WTC11 (cell line): ENCODE results near the gene TTC7B. TPM values are rescaled to one million over a fixed set of nuclear protein-coding genes. Genes with fewer than 3 reads are reported as not detected.

ENCODE experiments used
- ATAC-seq: fragments of 200-7000 bp; cut with Tn5 transposase; 2 replicates; pipeline ENCODE4 v1.10.0; 2021; ENCODE audit warnings: mild to moderate bottlenecking, moderate library complexity
- CTCF ChIA-PET: fragments of 300-600 bp; sonication (Branson Sonifier 250); formaldehyde crosslinking; loops from one replicate; lab custom pipeline; 2021; ENCODE audit warnings: antibody characterized with exemption; lab: Charles Lee
- POLR2A ChIA-PET: fragments of 350-600 bp; sonication (Branson Sonifier 250); formaldehyde crosslinking; loops from one replicate; lab custom pipeline; 2021; ENCODE audit warnings: antibody characterized with exemption; lab: Charles Lee
- DNase-seq: peaks from one replicate; pipeline ENCODE4 v3.0.0; 2021; ENCODE audit warnings: low spot score
- H3K27ac Mint-ChIP-seq: 2 replicates; pipeline ENCODE4 v1.8.0; 2021; ENCODE audit warnings: mixed read lengths
- H3K27me3 Mint-ChIP-seq: 2 replicates; pipeline ENCODE4 v1.8.0; 2021; ENCODE audit warnings: low read depth, mild to moderate bottlenecking, moderate library complexity, mixed read lengths
- H3K36me3 Mint-ChIP-seq: 2 replicates; pipeline ENCODE4 v1.8.0; 2021; ENCODE audit warnings: mixed read lengths
- H3K4me1 Mint-ChIP-seq: 2 replicates; pipeline ENCODE4 v1.8.0; 2022; ENCODE audit warnings: mixed read lengths
- H3K4me3 Mint-ChIP-seq: 2 replicates; pipeline ENCODE4 v1.8.0; 2021; ENCODE audit warnings: mild to moderate bottlenecking, moderate library complexity, mixed read lengths
- H3K9me3 Mint-ChIP-seq: 2 replicates; pipeline ENCODE4 v1.8.0; 2021; ENCODE audit warnings: mixed read lengths
- CBFB ChIP-seq: sonication (generic); formaldehyde crosslinking; IDR thresholded peaks from 2 replicates; pipeline ENCODE4 v1.8.1; 2022; ENCODE audit warnings: mild to moderate bottlenecking, low read depth, missing genetic modification reagents
- EMX1 ChIP-seq: fragments of 250-450 bp; sonication (Bioruptor Pico); IDR thresholded peaks from 2 replicates; pipeline ENCODE4 v1.8.0; 2021; ENCODE audit warnings: mild to moderate bottlenecking
- ESRRA ChIP-seq: sonication (generic); formaldehyde crosslinking; IDR thresholded peaks from 2 replicates; pipeline ENCODE4 v1.8.1; 2022; ENCODE audit warnings: mild to moderate bottlenecking, missing genetic modification reagents, borderline replicate concordance
- ETV6 ChIP-seq: sonication (generic); formaldehyde crosslinking; IDR thresholded peaks from 2 replicates; pipeline ENCODE4 v1.8.1; 2022; ENCODE audit warnings: mild to moderate bottlenecking, missing genetic modification reagents
- MXD4 ChIP-seq: fragments of 250-450 bp; sonication (Bioruptor Pico); IDR thresholded peaks from 2 replicates; pipeline ENCODE4 v1.8.0; 2021; ENCODE audit warnings: mild to moderate bottlenecking, moderate library complexity, borderline replicate concordance
- NR3C1 ChIP-seq: sonication (generic); formaldehyde crosslinking; conservative IDR thresholded peaks from 2 replicates; pipeline ENCODE4 v1.8.1; 2023; ENCODE audit warnings: low read depth, mild to moderate bottlenecking, missing genetic modification reagents
- OVOL2 ChIP-seq: fragments of 250-450 bp; sonication (Bioruptor Pico); IDR thresholded peaks from 2 replicates; pipeline ENCODE4 v1.9.0; 2021; ENCODE audit warnings: mild to moderate bottlenecking, borderline replicate concordance
- SMAD4 ChIP-seq: sonication (generic); formaldehyde crosslinking; IDR thresholded peaks from 2 replicates; pipeline ENCODE4 v1.8.0; 2022; ENCODE audit warnings: mild to moderate bottlenecking, missing genetic modification reagents
- ZNF121 ChIP-seq: sonication (generic); formaldehyde crosslinking; IDR thresholded peaks from 2 replicates; pipeline ENCODE4 v1.8.0; 2023; ENCODE audit warnings: missing genetic modification reagents
- ZNF138 ChIP-seq: sonication (generic); formaldehyde crosslinking; conservative IDR thresholded peaks from 2 replicates; pipeline ENCODE4 v1.8.1; 2022; ENCODE audit warnings: mild to moderate bottlenecking, moderate library complexity, missing genetic modification reagents
- ZNF396 ChIP-seq: fragments of 250-450 bp; sonication (Bioruptor Pico); IDR thresholded peaks from 2 replicates; pipeline ENCODE4 v1.8.0; 2021; ENCODE audit warnings: mild to moderate bottlenecking, moderate library complexity, borderline replicate concordance
- ZNF423 ChIP-seq: fragments of 250-450 bp; sonication (Bioruptor Pico); IDR thresholded peaks from 2 replicates; pipeline ENCODE4 v2.1.2; 2022; ENCODE audit warnings: mild to moderate bottlenecking, moderate library complexity
- total RNA-seq: library from RNA; stranded (reverse); gene quantifications from 3 replicates; pipeline ENCODE4 v1.2.3, GENCODE V29; 2021
- TF ChIP-seq, protein P1 (sequence below): sonication (generic); formaldehyde crosslinking; IDR thresholded peaks from 2 replicates; pipeline ENCODE4 v1.8.0; 2022; ENCODE audit warnings: mild to moderate bottlenecking, missing genetic modification reagents
- TF ChIP-seq, protein P2 (sequence below): sonication (generic); formaldehyde crosslinking; IDR thresholded peaks from 2 replicates; pipeline ENCODE4 v1.8.1; 2022; ENCODE audit warnings: mild to moderate bottlenecking, missing genetic modification reagents, moderate library complexity, borderline replicate concordance
- TF ChIP-seq, protein P3 (sequence below): sonication (generic); formaldehyde crosslinking; IDR thresholded peaks from 2 replicates; pipeline ENCODE4 v1.8.1; 2023; ENCODE audit warnings: mild to moderate bottlenecking, missing genetic modification reagents, moderate library complexity
- TF ChIP-seq, protein P4 (sequence below): sonication (generic); formaldehyde crosslinking; IDR thresholded peaks from 2 replicates; pipeline ENCODE4 v1.8.1; 2023; ENCODE audit warnings: mild to moderate bottlenecking, moderate library complexity, missing genetic modification reagents
- TF ChIP-seq, protein P5 (sequence below): fragments of 250-450 bp; sonication (Bioruptor Pico); IDR thresholded peaks from 2 replicates; pipeline ENCODE4 v1.9.0; 2021; ENCODE audit warnings: mild to moderate bottlenecking
- TF ChIP-seq, protein P6 (sequence below): sonication (generic); formaldehyde crosslinking; conservative IDR thresholded peaks from 2 replicates; pipeline ENCODE4 v1.8.1; 2023; ENCODE audit warnings: mild to moderate bottlenecking, low read depth, missing genetic modification reagents, moderate library complexity
- TF ChIP-seq, protein P7 (sequence below): sonication (generic); formaldehyde crosslinking; IDR thresholded peaks from 2 replicates; pipeline ENCODE4 v1.8.0; 2023; ENCODE audit warnings: missing genetic modification reagents
- TF ChIP-seq, protein P8 (sequence below): fragments of 250-450 bp; sonication (Bioruptor Pico); IDR thresholded peaks from 2 replicates; pipeline ENCODE4 v1.9.0; 2021; ENCODE audit warnings: mild to moderate bottlenecking, borderline replicate concordance

Gene TTC7B
- total RNA-seq, 1 experiment from 2014 or later: 27.6 TPM

DNA sequence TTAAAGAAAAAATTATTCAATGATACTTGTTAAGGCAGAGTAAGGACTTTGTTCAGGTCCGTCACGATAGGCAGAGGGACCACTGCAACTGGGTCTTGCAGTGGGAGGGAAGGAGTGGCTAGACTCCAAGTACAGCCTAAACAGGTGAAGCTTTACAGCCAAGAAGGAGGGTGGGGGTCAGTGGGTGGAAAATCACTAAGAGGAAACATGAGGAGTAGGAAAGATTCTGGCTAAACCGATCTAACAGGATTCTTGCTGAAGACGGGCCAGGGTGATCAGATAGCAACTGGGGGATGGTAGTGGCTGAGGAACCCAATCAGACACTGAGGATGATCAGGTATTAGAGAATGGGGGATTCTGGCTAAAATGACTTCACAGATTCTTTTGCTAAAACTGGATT is 100.2 kb downstream of the TTC7B start:
- Mint-ChIP-seq H3K9me3 (no peaks in the 10 kb centered on the region), H3K4me3 (no peak overlapping the region), H3K27ac (no peak overlapping the region), H3K36me3 (peaks cover 3% of the 10 kb centered on the region; the same call in 1 of the 2 replicates), H3K4me1 (peaks cover 38% of the 10 kb centered on the region), H3K27me3 (no peaks in the 10 kb centered on the region)
- ATAC-seq (no peak), DNase-seq (no peak)
- CTCF ChIA-PET: interaction anchor here (1.2 to 3.2 kb wide), 4 partner anchors 10 to 187 kb away, joined by 3 to 19 read pairs (median 4); no protein-coding TSS in a partner anchor
- POLR2A ChIA-PET: no interaction called here
- no peak for TF ChIP-seq SMAD4 (CRISPR knock-in tag)
- TF ChIP-seq, protein P1, sequence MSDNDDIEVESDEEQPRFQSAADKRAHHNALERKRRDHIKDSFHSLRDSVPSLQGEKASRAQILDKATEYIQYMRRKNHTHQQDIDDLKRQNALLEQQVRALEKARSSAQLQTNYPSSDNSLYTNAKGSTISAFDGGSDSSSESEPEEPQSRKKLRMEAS (CRISPR knock-in tag): no peak
- TF ChIP-seq OVOL2: no peak
- TF ChIP-seq, protein P2, sequence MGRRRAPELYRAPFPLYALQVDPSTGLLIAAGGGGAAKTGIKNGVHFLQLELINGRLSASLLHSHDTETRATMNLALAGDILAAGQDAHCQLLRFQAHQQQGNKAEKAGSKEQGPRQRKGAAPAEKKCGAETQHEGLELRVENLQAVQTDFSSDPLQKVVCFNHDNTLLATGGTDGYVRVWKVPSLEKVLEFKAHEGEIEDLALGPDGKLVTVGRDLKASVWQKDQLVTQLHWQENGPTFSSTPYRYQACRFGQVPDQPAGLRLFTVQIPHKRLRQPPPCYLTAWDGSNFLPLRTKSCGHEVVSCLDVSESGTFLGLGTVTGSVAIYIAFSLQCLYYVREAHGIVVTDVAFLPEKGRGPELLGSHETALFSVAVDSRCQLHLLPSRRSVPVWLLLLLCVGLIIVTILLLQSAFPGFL: no peak
- TF ChIP-seq EMX1 (CRISPR knock-in tag): no peak
- TF ChIP-seq, protein P3, sequence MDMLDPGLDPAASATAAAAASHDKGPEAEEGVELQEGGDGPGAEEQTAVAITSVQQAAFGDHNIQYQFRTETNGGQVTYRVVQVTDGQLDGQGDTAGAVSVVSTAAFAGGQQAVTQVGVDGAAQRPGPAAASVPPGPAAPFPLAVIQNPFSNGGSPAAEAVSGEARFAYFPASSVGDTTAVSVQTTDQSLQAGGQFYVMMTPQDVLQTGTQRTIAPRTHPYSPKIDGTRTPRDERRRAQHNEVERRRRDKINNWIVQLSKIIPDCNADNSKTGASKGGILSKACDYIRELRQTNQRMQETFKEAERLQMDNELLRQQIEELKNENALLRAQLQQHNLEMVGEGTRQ (CRISPR knock-in tag): no peak
- no peak for TF ChIP-seq ZNF121
- no peak for TF ChIP-seq MXD4 (CRISPR knock-in tag)
- TF ChIP-seq, protein P4, sequence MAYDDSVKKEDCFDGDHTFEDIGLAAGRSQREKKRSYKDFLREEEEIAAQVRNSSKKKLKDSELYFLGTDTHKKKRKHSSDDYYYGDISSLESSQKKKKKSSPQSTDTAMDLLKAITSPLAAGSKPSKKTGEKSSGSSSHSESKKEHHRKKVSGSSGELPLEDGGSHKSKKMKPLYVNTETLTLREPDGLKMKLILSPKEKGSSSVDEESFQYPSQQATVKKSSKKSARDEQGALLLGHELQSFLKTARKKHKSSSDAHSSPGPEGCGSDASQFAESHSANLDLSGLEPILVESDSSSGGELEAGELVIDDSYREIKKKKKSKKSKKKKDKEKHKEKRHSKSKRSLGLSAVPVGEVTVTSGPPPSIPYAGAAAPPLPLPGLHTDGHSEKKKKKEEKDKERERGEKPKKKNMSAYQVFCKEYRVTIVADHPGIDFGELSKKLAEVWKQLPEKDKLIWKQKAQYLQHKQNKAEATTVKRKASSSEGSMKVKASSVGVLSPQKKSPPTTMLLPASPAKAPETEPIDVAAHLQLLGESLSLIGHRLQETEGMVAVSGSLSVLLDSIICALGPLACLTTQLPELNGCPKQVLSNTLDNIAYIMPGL (CRISPR knock-in tag): no peak
- TF ChIP-seq ZNF423 (CRISPR knock-in tag): no peak
- TF ChIP-seq ETV6: no peak
- no peak for TF ChIP-seq ZNF138 (CRISPR knock-in tag)
- no peak for TF ChIP-seq ZNF396
- TF ChIP-seq, protein P5, sequence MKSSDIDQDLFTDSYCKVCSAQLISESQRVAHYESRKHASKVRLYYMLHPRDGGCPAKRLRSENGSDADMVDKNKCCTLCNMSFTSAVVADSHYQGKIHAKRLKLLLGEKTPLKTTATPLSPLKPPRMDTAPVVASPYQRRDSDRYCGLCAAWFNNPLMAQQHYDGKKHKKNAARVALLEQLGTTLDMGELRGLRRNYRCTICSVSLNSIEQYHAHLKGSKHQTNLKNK (CRISPR knock-in tag): no peak
- TF ChIP-seq, protein P6, sequence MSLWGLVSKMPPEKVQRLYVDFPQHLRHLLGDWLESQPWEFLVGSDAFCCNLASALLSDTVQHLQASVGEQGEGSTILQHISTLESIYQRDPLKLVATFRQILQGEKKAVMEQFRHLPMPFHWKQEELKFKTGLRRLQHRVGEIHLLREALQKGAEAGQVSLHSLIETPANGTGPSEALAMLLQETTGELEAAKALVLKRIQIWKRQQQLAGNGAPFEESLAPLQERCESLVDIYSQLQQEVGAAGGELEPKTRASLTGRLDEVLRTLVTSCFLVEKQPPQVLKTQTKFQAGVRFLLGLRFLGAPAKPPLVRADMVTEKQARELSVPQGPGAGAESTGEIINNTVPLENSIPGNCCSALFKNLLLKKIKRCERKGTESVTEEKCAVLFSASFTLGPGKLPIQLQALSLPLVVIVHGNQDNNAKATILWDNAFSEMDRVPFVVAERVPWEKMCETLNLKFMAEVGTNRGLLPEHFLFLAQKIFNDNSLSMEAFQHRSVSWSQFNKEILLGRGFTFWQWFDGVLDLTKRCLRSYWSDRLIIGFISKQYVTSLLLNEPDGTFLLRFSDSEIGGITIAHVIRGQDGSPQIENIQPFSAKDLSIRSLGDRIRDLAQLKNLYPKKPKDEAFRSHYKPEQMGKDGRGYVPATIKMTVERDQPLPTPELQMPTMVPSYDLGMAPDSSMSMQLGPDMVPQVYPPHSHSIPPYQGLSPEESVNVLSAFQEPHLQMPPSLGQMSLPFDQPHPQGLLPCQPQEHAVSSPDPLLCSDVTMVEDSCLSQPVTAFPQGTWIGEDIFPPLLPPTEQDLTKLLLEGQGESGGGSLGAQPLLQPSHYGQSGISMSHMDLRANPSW (CRISPR knock-in tag): no peak

DNA sequence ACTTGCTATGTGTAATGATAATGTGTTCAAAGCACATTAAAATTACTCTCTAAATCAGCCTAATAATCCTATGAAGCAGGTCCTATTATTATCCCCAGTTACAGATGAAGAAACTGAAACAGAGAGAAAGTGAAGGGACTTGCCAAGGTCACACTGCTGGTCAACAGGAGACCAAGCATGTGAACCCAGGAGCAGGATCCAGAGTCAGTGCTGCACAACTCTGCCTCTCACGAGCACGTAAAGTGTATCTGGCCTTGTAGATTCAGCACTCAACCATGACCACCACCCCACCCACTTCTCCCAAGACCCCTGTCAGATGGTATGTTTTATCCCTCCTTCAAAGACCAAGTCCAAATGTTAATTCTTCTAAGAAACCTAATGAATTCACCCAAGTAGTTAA is 100.7 kb downstream of the TTC7B start:
- Mint-ChIP-seq H3K4me3 (no peak overlapping the region), H3K27me3 (no peaks in the 10 kb centered on the region), H3K36me3 (peaks cover 3% of the 10 kb centered on the region; the same call in 1 of the 2 replicates), H3K4me1 (peaks cover 34% of the 10 kb centered on the region), H3K9me3 (no peaks in the 10 kb centered on the region), H3K27ac (no peak overlapping the region)
- ChIA-PET POLR2A (no interaction called here), CTCF (interaction anchor here (1.1 to 1.2 kb wide), 2 partner anchors 42 to 45 kb away, joined by 3 to 6 read pairs; no protein-coding TSS in a partner anchor)
- TF ChIP-seq, protein P7, sequence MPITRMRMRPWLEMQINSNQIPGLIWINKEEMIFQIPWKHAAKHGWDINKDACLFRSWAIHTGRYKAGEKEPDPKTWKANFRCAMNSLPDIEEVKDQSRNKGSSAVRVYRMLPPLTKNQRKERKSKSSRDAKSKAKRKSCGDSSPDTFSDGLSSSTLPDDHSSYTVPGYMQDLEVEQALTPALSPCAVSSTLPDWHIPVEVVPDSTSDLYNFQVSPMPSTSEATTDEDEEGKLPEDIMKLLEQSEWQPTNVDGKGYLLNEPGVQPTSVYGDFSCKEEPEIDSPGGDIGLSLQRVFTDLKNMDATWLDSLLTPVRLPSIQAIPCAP: no peak
- no peak for TF ChIP-seq ZNF396
- TF ChIP-seq NR3C1: no peak
- no peak for TF ChIP-seq ESRRA (CRISPR knock-in tag)
- no peak for TF ChIP-seq OVOL2
- TF ChIP-seq CBFB: no peak
- TF ChIP-seq, protein P8, sequence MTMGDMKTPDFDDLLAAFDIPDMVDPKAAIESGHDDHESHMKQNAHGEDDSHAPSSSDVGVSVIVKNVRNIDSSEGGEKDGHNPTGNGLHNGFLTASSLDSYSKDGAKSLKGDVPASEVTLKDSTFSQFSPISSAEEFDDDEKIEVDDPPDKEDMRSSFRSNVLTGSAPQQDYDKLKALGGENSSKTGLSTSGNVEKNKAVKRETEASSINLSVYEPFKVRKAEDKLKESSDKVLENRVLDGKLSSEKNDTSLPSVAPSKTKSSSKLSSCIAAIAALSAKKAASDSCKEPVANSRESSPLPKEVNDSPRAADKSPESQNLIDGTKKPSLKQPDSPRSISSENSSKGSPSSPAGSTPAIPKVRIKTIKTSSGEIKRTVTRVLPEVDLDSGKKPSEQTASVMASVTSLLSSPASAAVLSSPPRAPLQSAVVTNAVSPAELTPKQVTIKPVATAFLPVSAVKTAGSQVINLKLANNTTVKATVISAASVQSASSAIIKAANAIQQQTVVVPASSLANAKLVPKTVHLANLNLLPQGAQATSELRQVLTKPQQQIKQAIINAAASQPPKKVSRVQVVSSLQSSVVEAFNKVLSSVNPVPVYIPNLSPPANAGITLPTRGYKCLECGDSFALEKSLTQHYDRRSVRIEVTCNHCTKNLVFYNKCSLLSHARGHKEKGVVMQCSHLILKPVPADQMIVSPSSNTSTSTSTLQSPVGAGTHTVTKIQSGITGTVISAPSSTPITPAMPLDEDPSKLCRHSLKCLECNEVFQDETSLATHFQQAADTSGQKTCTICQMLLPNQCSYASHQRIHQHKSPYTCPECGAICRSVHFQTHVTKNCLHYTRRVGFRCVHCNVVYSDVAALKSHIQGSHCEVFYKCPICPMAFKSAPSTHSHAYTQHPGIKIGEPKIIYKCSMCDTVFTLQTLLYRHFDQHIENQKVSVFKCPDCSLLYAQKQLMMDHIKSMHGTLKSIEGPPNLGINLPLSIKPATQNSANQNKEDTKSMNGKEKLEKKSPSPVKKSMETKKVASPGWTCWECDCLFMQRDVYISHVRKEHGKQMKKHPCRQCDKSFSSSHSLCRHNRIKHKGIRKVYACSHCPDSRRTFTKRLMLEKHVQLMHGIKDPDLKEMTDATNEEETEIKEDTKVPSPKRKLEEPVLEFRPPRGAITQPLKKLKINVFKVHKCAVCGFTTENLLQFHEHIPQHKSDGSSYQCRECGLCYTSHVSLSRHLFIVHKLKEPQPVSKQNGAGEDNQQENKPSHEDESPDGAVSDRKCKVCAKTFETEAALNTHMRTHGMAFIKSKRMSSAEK (CRISPR knock-in tag): no peak
- TF ChIP-seq ZNF121: no peak
- ATAC-seq (no peak), DNase-seq (no peak)
